HK-2 (cell line): ENCODE results near the gene YY1.

Source experiments
- DNase-seq: peaks from one replicate; pipeline ENCODE4 v3.0.0-alpha.2; 2018; ENCODE audit not compliant: unreplicated experiment

Gene YY1

DNA sequence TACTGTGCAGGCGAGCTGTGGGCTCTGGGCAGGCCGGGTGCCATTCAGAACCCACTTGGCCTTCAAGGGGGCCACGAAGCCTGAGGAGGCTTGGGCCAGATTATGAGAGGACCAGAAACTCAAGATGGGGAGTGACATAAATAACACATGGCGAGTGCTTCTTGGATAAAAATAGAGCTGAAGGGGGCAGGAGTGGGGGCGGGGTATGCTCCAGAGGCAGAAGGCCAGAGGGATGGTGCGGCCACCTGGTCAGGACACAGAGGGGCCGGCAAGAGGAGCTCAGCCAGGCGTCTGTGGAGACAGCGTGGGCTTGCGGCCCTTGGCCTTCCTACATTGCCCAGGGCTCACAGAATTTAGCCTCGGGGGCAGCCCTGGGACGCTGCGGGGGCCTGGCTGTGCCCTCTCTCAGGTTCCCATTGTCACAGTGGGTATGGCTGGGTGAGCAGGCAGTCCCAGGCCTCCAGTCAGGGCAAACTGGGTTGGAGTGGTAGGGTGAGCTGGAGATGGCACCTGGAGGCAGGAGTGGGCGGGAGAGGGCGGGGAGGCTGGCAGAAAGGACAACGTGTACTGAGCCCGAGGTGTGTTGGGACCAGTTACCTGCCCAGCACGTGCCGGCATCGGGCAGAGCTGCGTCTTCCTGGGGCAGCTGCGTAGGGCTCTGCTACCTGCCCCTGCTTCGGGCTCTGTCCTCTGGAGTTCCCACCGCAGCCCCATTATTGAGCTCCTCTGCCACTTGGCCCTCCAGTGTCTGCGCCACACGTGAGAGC lies 74.7 kb downstream of the YY1 start:
- no peak for DNase-seq

DNA sequence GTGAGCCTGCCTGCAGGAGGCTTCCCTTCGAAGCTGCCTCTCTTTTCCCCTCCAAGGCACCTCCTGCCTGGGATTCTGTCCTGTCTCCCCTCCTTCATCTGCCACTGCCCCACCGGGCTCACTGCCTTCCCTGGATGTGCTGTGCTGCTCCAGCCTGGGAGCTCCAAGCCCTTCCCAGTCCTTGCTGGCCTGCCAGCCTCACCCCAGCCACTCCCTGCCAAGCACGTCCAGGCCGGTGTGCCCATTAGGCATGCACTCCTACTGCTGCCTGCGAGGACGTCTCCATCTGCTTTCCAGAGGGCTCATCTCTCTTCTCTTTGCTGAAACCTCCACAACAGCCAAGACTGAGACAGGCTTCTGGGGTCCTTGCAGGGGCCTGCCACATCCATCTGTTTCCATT lies 75.8 kb downstream of the YY1 start:
- DNase-seq, result no peak

GRCh38 chr14:100317389-100317788 lies 78.4 kb downstream of the YY1 start:
- DNase-seq, result no peak

GRCh38 chr14:100317912-100318808 lies 79.2 kb downstream of the YY1 start:
- DNase-seq, result no peak

GRCh38 chr14:100320157-100320856 lies 81.4 kb downstream of the YY1 start:
- DNase-seq, result no peak

DNA sequence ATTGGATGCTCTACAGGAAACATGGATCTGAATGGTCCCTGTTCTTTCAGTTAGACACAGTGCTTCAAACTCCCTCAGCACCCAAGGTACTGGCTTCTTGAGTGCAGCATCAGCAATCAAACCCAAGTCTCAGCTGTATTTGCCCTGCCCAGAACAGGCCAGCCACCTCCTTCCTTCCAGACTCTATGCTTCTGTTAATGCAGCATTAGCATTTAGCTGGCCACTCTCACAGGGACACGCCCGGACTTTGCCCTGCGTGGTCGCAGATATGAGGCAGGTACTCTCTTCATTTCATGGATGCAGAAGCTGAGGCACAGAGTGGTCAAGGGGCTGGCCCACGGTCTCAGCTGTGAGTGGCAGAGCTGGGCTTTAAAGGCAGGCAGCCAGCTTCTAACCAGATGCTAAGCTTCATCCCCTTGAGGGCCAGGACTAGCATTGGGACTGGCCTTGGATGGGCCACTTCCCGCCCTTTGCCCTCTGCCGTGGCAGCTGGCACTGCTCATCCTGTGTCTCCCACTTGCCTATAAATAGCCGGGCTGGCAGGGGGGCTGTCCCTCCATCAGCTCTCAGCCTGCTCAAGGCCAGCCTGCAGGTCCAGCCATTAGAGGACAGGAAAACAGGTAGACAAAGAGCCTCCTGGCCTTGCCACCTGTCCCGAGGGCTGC lies 82.7 kb downstream of the YY1 start:
- no peak for DNase-seq

DNA sequence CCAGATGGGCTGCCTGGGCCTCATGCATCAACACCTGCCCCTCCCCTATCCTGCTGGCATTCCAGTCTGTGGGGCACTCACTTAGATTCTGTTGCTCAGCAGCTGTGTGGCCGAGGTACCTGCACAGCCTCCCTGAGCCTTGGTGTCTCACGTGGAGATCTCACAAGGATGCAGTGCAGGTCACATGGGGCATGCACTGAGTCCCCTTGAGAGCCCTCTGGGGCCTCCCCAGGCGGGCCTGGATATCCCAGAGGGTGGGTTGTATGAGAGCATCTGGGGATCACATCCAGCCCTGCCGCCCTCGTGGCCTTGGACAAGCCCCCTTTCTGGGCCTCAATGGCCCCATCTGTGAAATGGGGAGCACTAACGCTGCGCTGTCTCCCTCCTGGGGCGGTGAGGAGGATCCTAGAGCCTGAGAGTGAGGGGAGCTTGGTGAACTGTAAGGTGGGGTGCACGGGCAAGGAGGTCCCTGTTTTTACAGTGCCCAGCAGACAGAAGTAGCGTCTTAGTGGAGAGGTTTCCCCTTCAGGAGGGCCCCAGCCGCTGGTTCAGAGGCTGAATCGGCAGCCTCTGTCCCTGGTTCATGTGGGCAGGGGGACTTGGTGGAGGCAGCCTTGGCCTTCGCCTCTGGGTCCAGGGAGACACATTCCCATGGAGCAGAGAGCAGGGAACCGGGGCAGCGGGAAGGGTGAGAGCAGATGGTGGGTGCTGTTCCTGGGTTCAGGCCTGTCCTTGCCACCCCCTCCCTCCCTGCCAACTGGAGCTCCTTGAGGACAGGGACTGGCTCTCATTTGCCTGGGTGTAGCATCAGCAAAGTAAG lies 83.4 kb downstream of the YY1 start:
- no peak for DNase-seq

DNA sequence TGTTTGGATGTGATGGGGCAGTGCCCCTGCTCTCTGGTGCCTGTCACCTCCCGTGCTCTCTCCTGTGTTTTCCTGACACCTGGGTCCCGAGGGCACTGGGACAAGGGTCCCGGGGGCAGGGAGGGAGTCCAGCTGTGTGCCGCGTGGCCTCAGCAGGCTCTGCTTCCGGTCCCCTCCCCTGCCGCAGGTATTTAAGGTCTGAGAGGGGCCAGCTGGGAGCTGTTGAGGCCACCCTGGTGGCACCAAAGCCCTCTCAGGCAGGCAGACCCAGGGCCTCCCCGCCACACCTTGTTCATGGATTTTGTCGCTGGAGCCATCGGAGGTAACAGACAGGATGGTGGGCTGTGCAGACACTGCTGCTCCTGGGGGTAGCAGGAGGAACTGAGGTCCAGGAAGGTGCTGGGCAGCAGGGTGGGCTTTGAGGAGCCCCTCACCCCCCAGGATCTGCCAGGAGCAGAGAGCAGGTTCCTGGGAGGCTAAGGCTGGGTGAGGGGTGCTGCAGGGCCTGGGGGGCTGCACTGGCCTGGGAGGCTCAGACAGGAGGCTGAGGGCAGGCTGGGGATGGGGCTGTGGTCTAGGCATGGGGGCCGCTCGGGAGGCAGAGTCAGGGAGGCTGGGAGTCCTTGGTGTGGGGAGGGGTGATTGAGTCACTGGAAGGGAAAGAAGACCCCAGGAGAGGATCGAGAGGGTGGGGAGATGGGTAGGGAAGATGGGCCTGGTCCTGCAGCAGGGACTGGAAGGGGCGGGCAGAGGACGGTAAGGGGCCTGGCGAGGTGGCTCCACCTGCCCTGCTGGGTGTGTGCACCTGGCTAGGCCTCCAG lies 84.4 kb downstream of the YY1 start, which contains the start of gene SLC25A47:
Gene SLC25A47 (plus strand): TSS at position 219 of the 821 bp plus-strand sequence. CDS start 76 bp downstream, at position 295.
- no peak for DNase-seq

GRCh38 chr14:100323942-100324307 lies 85.0 kb downstream of the YY1 start:
- no peak for DNase-seq

GRCh38 chr14:100325231-100325632 lies 86.3 kb downstream of the YY1 start:
- DNase-seq, result no peak

- DNase-seq, result no peak
Observed at GRCh38 chr14:100325958-100326357, 87.0 kb downstream of the YY1 start.

GRCh38 chr14:100327128-100327527 lies 88.2 kb downstream of the YY1 start:
- no peak for DNase-seq

- DNase-seq, result no peak
Observed at GRCh38 chr14:100328495-100329163, 89.7 kb downstream of the YY1 start.

DNA sequence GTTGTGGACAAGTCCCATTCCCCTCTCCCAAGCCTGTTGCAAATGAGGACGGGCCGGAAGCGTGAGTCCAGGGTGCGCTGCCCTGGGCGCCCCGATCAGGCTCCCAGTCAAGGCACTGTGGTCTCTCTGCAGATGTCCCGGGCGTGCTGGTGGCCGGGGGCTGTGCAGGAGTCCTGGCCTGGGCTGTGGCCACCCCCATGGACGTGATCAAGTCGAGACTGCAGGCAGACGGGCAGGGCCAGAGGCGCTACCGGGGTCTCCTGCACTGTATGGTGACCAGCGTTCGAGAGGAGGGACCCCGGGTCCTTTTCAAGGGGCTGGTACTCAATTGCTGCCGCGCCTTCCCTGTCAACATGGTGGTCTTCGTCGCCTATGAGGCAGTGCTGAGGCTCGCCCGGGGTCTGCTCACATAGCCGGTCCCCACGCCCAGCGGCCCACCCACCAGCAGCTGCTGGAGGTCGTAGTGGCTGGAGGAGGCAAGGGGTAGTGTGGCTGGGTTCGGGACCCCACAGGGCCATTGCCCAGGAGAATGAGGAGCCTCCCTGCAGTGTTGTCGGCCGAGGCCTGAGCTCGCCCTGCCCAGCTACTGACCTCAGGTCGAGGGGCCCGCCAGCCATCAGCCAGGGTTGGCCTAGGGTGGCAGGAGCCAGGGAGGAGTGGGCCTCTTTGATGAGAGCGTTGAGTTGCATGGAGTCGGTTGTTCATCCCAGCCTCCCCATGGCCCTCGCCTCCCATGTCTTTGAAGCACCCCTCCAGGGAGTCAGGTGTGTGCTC lies 90.5 kb downstream of the YY1 start:
- DNase-seq, result no peak

- no peak for DNase-seq
Observed at GRCh38 chr14:100330007-100330344, 91.0 kb downstream of the YY1 start.

- DNase-seq, result no peak
Observed at GRCh38 chr14:100330388-100330931, 91.5 kb downstream of the YY1 start.

GRCh38 chr14:100332071-100332639 lies 93.2 kb downstream of the YY1 start:
- DNase-seq, result no peak
